GM23338 (cell line): ENCODE measurements around the gene HAPLN2. TPM values are rescaled to one million over a fixed set of nuclear protein-coding genes. Genes with fewer than 3 reads are reported as not detected.

Source experiments
- ATAC-seq: fragments of 200-7000 bp; cut with Tn5 transposase; 3 replicates; pipeline ENCODE4 v1.9.1; 2020
- DNase-seq: peaks from one replicate; pipeline ENCODE4 v3.0.0-alpha.2; 2015; ENCODE audit warnings: low spot score
- H2AFZ ChIP-seq: fragments of 200-600 bp; sonication (generic); 2 replicates; pipeline ENCODE4 v1.8.0; 2016; ENCODE audit warnings: antibody characterized with exemption, mild to moderate bottlenecking, moderate library complexity
- H3F3A ChIP-seq: fragments of 200-600 bp; sonication (generic); replicated peaks from 2 replicates; pipeline ENCODE4 v1.8.0; 2017; ENCODE audit warnings: antibody characterized with exemption, mixed run types, low read depth
- H3K27ac ChIP-seq: fragments of 200-600 bp; sonication (generic); 2 replicates; pipeline ENCODE4 v1.6.1; 2016; ENCODE audit warnings: low read depth
- H3K27me3 ChIP-seq: fragments of 200-600 bp; sonication (generic); 2 replicates; pipeline ENCODE4 v1.8.0; 2016; ENCODE audit warnings: mild to moderate bottlenecking, mixed run types, moderate library complexity; ENCODE audit not compliant: insufficient read depth
- H3K36me3 ChIP-seq: fragments of 200-600 bp; sonication (generic); 2 replicates; pipeline ENCODE4 v1.8.0; 2016; ENCODE audit warnings: mild to moderate bottlenecking; ENCODE audit not compliant: insufficient read depth
- H3K4me1 ChIP-seq: fragments of 200-600 bp; sonication (generic); 2 replicates; pipeline ENCODE4 v1.8.0; 2016; ENCODE audit warnings: mild to moderate bottlenecking, moderate library complexity; ENCODE audit not compliant: insufficient read depth
- H3K4me2 ChIP-seq: fragments of 200-600 bp; sonication (generic); 2 replicates; pipeline ENCODE4 v1.7.1; 2017; ENCODE audit warnings: mixed run types
- H3K4me3 ChIP-seq: fragments of 200-600 bp; sonication (generic); 2 replicates; pipeline ENCODE4 v1.6.1; 2016; ENCODE audit warnings: mixed run types
- H3K79me2 ChIP-seq: fragments of 200-600 bp; sonication (generic); replicated peaks from 2 replicates; pipeline ENCODE4 v1.8.0; 2017; ENCODE audit warnings: mild to moderate bottlenecking; ENCODE audit not compliant: insufficient read depth
- H3K9me2 ChIP-seq: fragments of 200-600 bp; sonication (generic); 2 replicates; pipeline ENCODE4 v1.8.0; 2017; ENCODE audit not compliant: insufficient read depth
- H4K20me1 ChIP-seq: fragments of 200-600 bp; sonication (generic); replicated peaks from 2 replicates; pipeline ENCODE4 v1.8.0; 2017; ENCODE audit warnings: mild to moderate bottlenecking; ENCODE audit not compliant: insufficient read depth
- H3K27ac Mint-ChIP-seq: 2 replicates; pipeline ENCODE4 v1.8.0; 2020; ENCODE audit warnings: inconsistent platforms, mild to moderate bottlenecking, moderate library complexity, mixed read lengths
- H3K27me3 Mint-ChIP-seq: 3 replicates; pipeline ENCODE4 v1.8.0; 2022; ENCODE audit warnings: low read depth, mild to moderate bottlenecking, moderate library complexity, mixed read lengths, inconsistent platforms; ENCODE audit not compliant: insufficient read depth, poor library complexity
- H3K36me3 Mint-ChIP-seq: 3 replicates; pipeline ENCODE4 v1.8.0; 2021; ENCODE audit warnings: low read depth, mild to moderate bottlenecking, inconsistent platforms, moderate library complexity, mixed read lengths
- H3K4me1 Mint-ChIP-seq: 3 replicates; pipeline ENCODE4 v1.8.0; 2020; ENCODE audit warnings: mild to moderate bottlenecking, inconsistent platforms, mixed read lengths
- H3K4me3 Mint-ChIP-seq: 3 replicates; pipeline ENCODE4 v1.8.0; 2021; ENCODE audit warnings: moderate library complexity, mild to moderate bottlenecking, inconsistent platforms, mixed read lengths
- H3K9me3 Mint-ChIP-seq: 3 replicates; pipeline ENCODE4 v1.8.0; 2020; ENCODE audit warnings: moderate library complexity, mild to moderate bottlenecking, inconsistent platforms, mixed read lengths
- CREB1 ChIP-seq: fragments of 250-450 bp; sonication (Bioruptor Pico); IDR thresholded peaks from 2 replicates; pipeline ENCODE4 v1.5.0; 2020; ENCODE audit warnings: low read depth, mild to moderate bottlenecking, moderate library complexity
- EZH2 ChIP-seq: fragments of 200-600 bp; sonication (generic); IDR thresholded peaks from one replicate; pipeline ENCODE4 v1.8.0; 2017; ENCODE audit warnings: antibody characterized with exemption, mild to moderate bottlenecking, low read depth; ENCODE audit not compliant: unreplicated experiment
- EZH2phosphoT487 ChIP-seq: fragments of 200-600 bp; sonication (generic); IDR thresholded peaks from one replicate; pipeline ENCODE4 v1.8.1; 2018; ENCODE audit warnings: antibody characterized with exemption; ENCODE audit not compliant: unreplicated experiment
- JUNB ChIP-seq: IDR thresholded peaks from one replicate; pipeline ENCODE4 v1.6.1; 2016; ENCODE audit warnings: antibody characterized with exemption; ENCODE audit not compliant: unreplicated experiment
- NANOG ChIP-seq: IDR thresholded peaks from 2 replicates; pipeline ENCODE4 v1.6.1; 2016; ENCODE audit warnings: antibody characterized with exemption, borderline replicate concordance
- POLR2AphosphoS5 ChIP-seq: IDR thresholded peaks from 2 replicates; pipeline ENCODE4 v1.6.1; 2016; ENCODE audit warnings: antibody characterized with exemption, low read depth
- STAT1 ChIP-seq: IDR thresholded peaks from one replicate; pipeline ENCODE4 v1.6.1; 2016; ENCODE audit warnings: antibody characterized with exemption; ENCODE audit not compliant: unreplicated experiment
- ZNF114 ChIP-seq: fragments of 250-450 bp; sonication (Bioruptor Pico); IDR thresholded peaks from 2 replicates; pipeline ENCODE4 v1.5.0; 2020; ENCODE audit warnings: mild to moderate bottlenecking, moderate library complexity
- ZNF331 ChIP-seq: fragments of 250-450 bp; sonication (Bioruptor Pico); IDR thresholded peaks from 2 replicates; pipeline ENCODE4 v1.5.0; 2020; ENCODE audit warnings: low read depth, mild to moderate bottlenecking, moderate library complexity
- polyA plus RNA-seq: library from polyadenylated mRNA; unstranded; fragments of >200 nt; fragmentation: Nextera tagmentation; extraction: Ambion mirVana; gene quantifications from 2 replicates; pipeline ENCODE4 v1.2.1, GENCODE V29; 2016
- total RNA-seq: library from RNA; depleted of rRNA; stranded (reverse); fragments of >200 nt; shearing (Covaris generic); gene quantifications from 2 replicates; pipeline ENCODE4 v1.2.3, GENCODE V29; 2014
- TF ChIP-seq, protein P1 (sequence below): fragments of 250-450 bp; sonication (Bioruptor Pico); IDR thresholded peaks from 2 replicates; pipeline ENCODE4 v1.5.0; 2020; ENCODE audit warnings: mild to moderate bottlenecking, moderate library complexity
- TF ChIP-seq, protein P2 (sequence below): IDR thresholded peaks from one replicate; pipeline ENCODE4 v1.6.1; 2018; ENCODE audit warnings: antibody characterized with exemption; ENCODE audit not compliant: unreplicated experiment

Gene HAPLN2
- total and polyA plus RNA-seq, 2 experiments from 2014 or later, result 0.53 TPM; not detected in 1

DNA sequence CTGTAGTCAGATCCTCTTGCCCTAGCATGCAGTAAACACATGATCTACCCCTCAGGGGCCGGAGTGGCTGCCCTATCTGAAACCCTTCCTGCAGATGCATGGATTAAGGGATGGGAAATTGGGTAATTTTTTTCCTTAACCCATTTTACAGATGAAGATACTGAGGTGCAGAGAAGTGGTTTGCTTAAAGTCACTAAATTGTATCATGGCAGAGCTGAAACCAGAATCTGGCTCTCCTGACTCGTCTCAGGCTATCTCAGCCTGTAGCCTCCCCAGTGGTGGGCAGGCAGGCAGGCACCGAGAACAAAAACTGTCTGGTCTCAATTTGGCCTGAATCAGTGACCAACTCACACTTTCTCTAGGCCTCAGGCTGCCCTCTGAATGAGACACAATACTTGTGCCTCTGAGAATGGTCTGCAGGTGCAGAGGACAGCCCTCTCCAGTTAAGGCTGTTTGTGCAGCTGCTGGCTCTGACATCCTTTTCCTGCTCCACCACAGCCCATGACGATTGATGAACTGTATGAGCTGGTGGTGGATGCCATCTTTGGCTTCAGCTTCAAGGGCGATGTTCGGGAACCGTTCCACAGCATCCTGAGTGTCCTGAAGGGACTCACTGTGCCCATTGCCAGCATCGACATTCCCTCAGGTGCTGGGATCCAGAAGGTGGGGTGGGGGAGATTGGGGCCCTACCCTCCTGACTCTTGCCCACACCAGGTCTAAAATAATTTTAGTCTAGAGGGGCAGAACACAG is 26.1 kb upstream of the HAPLN2 start:
- Mint-ChIP-seq H3K4me3 (peak overlapping the region; percentile 82), H3K27ac (no peak overlapping the region), H3K9me3 (no peaks in the 10 kb centered on the region), H3K4me1 (peaks cover 17% of the 10 kb centered on the region), H3K27me3 (peaks cover 4% of the 10 kb centered on the region), H3K36me3 (peaks cover 55% of the 10 kb centered on the region)
- Histone ChIP-seq H3K27ac (0 out of 2 replicates have a peak overlapping the region, but pooled peaks have one; percentile 39), H3K9me2 (no peaks in the 10 kb centered on the region), H3K4me2 (peak overlapping the region; percentile 80; the same call in 1 of the 2 replicates), H3K4me3 (peak overlapping the region; percentile 95), H4K20me1 (peaks cover 19% of the 10 kb centered on the region), H3K4me1 (peaks cover 8% of the 10 kb centered on the region; the same call in 1 of the 2 replicates), H3F3A (peaks cover 40% of the 10 kb centered on the region), H2AFZ (no peak overlapping the region), H3K36me3 (peaks cover 11% of the 10 kb centered on the region), H3K27me3 (no peaks in the 10 kb centered on the region), H3K79me2 (no peaks in the 10 kb centered on the region)
- no peak for DNase-seq
- TF ChIP-seq, protein P1, sequence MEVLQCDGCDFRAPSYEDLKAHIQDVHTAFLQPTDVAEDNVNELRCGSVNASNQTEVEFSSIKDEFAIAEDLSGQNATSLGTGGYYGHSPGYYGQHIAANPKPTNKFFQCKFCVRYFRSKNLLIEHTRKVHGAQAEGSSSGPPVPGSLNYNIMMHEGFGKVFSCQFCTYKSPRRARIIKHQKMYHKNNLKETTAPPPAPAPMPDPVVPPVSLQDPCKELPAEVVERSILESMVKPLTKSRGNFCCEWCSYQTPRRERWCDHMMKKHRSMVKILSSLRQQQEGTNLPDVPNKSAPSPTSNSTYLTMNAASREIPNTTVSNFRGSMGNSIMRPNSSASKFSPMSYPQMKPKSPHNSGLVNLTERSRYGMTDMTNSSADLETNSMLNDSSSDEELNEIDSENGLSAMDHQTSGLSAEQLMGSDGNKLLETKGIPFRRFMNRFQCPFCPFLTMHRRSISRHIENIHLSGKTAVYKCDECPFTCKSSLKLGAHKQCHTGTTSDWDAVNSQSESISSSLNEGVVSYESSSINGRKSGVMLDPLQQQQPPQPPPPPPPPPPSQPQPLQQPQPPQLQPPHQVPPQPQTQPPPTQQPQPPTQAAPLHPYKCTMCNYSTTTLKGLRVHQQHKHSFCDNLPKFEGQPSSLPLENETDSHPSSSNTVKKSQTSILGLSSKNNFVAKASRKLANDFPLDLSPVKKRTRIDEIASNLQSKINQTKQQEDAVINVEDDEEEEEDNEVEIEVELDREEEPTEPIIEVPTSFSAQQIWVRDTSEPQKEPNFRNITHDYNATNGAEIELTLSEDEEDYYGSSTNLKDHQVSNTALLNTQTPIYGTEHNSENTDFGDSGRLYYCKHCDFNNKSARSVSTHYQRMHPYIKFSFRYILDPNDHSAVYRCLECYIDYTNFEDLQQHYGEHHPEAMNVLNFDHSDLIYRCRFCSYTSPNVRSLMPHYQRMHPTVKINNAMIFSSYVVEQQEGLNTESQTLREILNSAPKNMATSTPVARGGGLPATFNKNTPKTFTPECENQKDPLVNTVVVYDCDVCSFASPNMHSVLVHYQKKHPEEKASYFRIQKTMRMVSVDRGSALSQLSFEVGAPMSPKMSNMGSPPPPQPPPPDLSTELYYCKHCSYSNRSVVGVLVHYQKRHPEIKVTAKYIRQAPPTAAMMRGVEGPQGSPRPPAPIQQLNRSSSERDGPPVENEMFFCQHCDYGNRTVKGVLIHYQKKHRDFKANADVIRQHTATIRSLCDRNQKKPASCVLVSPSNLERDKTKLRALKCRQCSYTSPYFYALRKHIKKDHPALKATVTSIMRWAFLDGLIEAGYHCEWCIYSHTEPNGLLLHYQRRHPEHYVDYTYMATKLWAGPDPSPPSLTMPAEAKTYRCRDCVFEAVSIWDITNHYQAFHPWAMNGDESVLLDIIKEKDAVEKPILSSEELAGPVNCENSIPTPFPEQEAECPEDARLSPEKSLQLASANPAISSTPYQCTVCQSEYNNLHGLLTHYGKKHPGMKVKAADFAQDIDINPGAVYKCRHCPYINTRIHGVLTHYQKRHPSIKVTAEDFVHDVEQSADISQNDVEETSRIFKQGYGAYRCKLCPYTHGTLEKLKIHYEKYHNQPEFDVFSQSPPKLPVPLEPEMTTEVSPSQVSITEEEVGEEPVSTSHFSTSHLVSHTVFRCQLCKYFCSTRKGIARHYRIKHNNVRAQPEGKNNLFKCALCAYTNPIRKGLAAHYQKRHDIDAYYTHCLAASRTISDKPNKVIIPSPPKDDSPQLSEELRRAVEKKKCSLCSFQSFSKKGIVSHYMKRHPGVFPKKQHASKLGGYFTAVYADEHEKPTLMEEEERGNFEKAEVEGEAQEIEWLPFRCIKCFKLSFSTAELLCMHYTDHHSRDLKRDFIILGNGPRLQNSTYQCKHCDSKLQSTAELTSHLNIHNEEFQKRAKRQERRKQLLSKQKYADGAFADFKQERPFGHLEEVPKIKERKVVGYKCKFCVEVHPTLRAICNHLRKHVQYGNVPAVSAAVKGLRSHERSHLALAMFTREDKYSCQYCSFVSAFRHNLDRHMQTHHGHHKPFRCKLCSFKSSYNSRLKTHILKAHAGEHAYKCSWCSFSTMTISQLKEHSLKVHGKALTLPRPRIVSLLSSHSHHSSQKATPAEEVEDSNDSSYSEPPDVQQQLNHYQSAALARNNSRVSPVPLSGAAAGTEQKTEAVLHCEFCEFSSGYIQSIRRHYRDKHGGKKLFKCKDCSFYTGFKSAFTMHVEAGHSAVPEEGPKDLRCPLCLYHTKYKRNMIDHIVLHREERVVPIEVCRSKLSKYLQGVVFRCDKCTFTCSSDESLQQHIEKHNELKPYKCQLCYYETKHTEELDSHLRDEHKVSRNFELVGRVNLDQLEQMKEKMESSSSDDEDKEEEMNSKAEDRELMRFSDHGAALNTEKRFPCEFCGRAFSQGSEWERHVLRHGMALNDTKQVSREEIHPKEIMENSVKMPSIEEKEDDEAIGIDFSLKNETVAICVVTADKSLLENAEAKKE (CRISPR knock-in tag), result no peak
- peak; percentile 34; the same call in 1 of the 2 replicates for TF ChIP-seq POLR2AphosphoS5
- ATAC-seq, result no peak

DNA sequence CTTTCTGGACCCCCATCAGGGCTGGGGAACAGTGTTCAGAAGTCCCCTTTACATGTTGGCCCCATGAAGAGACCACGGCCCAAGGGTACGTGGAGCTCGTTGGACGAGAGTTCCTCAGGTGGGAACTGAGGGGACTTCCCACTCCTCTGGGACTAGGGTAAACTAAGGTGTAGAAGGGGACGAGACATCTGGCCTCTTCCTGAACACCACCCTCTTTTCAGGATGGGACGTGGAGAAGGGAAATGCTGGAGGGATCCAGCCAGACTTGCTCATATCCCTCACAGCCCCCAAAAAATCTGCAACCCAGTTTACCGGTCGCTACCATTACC is 25.6 kb upstream of the HAPLN2 start:
- H3K4me1 ChIP-seq, result peaks cover 8% of the 10 kb centered on the region; the same call in 1 of the 2 replicates
- no peak overlapping the region for H3K27ac Mint-ChIP-seq
- no peak overlapping the region for H2AFZ ChIP-seq
- ATAC-seq (no peak), DNase-seq (no peak)
- peaks cover 61% of the 10 kb centered on the region for H3K36me3 Mint-ChIP-seq
- 0 out of 2 replicates have a peak, but pooled peaks cover under 1% of the 10 kb centered on the region for H3K79me2 ChIP-seq
- H3K27me3 Mint-ChIP-seq, result peaks cover 4% of the 10 kb centered on the region
- H3F3A ChIP-seq, result peaks cover 45% of the 10 kb centered on the region
- H3K27ac ChIP-seq, result 0 out of 2 replicates have a peak overlapping the region, but pooled peaks have one; percentile 39
- H3K36me3 ChIP-seq, result peaks cover 16% of the 10 kb centered on the region
- peaks cover 17% of the 10 kb centered on the region for H3K4me1 Mint-ChIP-seq
- H3K27me3 ChIP-seq, result no peaks in the 10 kb centered on the region
- H3K4me3 ChIP-seq, result no peak overlapping the region
- no peaks in the 10 kb centered on the region for H3K9me2 ChIP-seq
- H3K4me2 ChIP-seq, result no peak overlapping the region
- H4K20me1 ChIP-seq, result peaks cover 19% of the 10 kb centered on the region
- no peaks in the 10 kb centered on the region for H3K9me3 Mint-ChIP-seq
- no peak overlapping the region for H3K4me3 Mint-ChIP-seq
- TF ChIP-seq EZH2 (no peak), ZNF331 (CRISPR knock-in tag) (no peak), NANOG (no peak), CREB1 (no peak), STAT1 (no peak), ZNF114 (no peak), POLR2AphosphoS5 (no peak), EZH2phosphoT487 (no peak), JUNB (no peak)
- TF ChIP-seq, protein P2, sequence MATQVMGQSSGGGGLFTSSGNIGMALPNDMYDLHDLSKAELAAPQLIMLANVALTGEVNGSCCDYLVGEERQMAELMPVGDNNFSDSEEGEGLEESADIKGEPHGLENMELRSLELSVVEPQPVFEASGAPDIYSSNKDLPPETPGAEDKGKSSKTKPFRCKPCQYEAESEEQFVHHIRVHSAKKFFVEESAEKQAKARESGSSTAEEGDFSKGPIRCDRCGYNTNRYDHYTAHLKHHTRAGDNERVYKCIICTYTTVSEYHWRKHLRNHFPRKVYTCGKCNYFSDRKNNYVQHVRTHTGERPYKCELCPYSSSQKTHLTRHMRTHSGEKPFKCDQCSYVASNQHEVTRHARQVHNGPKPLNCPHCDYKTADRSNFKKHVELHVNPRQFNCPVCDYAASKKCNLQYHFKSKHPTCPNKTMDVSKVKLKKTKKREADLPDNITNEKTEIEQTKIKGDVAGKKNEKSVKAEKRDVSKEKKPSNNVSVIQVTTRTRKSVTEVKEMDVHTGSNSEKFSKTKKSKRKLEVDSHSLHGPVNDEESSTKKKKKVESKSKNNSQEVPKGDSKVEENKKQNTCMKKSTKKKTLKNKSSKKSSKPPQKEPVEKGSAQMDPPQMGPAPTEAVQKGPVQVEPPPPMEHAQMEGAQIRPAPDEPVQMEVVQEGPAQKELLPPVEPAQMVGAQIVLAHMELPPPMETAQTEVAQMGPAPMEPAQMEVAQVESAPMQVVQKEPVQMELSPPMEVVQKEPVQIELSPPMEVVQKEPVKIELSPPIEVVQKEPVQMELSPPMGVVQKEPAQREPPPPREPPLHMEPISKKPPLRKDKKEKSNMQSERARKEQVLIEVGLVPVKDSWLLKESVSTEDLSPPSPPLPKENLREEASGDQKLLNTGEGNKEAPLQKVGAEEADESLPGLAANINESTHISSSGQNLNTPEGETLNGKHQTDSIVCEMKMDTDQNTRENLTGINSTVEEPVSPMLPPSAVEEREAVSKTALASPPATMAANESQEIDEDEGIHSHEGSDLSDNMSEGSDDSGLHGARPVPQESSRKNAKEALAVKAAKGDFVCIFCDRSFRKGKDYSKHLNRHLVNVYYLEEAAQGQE, result no peak
